HEK293T (cell line): ENCODE measurements around the gene KIF17.

Source experiments
- CTCF ChIA-PET: fragments of 350-600 bp; formaldehyde crosslinking; extraction: SDS; loops from one replicate; lab custom pipeline; 2021; ENCODE audit warnings: antibody characterized with exemption, inconsistent platforms; lab: Yijun Ruan, JAX
- POLR2A ChIA-PET: fragments of 350-600 bp; formaldehyde crosslinking; extraction: SDS; loops from one replicate; lab custom pipeline; 2020; ENCODE audit warnings: antibody characterized with exemption, inconsistent platforms; lab: Yijun Ruan, JAX
- DNase-seq: peaks from one replicate; pipeline ENCODE4 v3.0.0; 2012; ENCODE audit warnings: mixed read lengths; ENCODE audit errors: extremely low spot score
- ARNT ChIP-seq: fragments of 450-650 bp; IDR thresholded peaks from 2 replicates; pipeline ENCODE4 v1.6.1; 2017; ENCODE audit warnings: mild to moderate bottlenecking
- BHLHE40 ChIP-seq: fragments of 450-650 bp; IDR thresholded peaks from 2 replicates; pipeline ENCODE4 v1.6.1; 2016; ENCODE audit warnings: mild to moderate bottlenecking, moderate library complexity, borderline replicate concordance
- CTBP1 ChIP-seq: fragments of 450-650 bp; IDR thresholded peaks from 2 replicates; pipeline ENCODE4 v1.6.1; 2016; ENCODE audit warnings: borderline replicate concordance
- ELF4 ChIP-seq: fragments of 450-650 bp; IDR thresholded peaks from 2 replicates; pipeline ENCODE4 v1.6.1; 2017; ENCODE audit warnings: antibody characterized with exemption
- FOXA1 ChIP-seq: fragments of 450-650 bp; IDR thresholded peaks from 2 replicates; pipeline ENCODE4 v1.6.1; 2016; ENCODE audit warnings: mild to moderate bottlenecking
- FOXK2 ChIP-seq: fragments of 450-650 bp; IDR thresholded peaks from 2 replicates; pipeline ENCODE4 v1.6.1; 2016; ENCODE audit warnings: mild to moderate bottlenecking
- FOXM1 ChIP-seq: fragments of 450-650 bp; IDR thresholded peaks from 2 replicates; pipeline ENCODE4 v1.6.1; 2017; ENCODE audit warnings: mild to moderate bottlenecking, borderline replicate concordance
- HDGF ChIP-seq: fragments of 450-650 bp; IDR thresholded peaks from 2 replicates; pipeline ENCODE4 v1.6.1; 2017; ENCODE audit warnings: antibody characterized with exemption, borderline replicate concordance
- L3MBTL2 ChIP-seq: fragments of 450-650 bp; conservative IDR thresholded peaks from 2 replicates; pipeline ENCODE4 v1.6.1; 2016; ENCODE audit warnings: mild to moderate bottlenecking
- LEF1 ChIP-seq: fragments of 450-650 bp; IDR thresholded peaks from 2 replicates; pipeline ENCODE4 v1.6.1; 2017; ENCODE audit warnings: mild to moderate bottlenecking, borderline replicate concordance
- NFRKB ChIP-seq: fragments of 450-650 bp; IDR thresholded peaks from 2 replicates; pipeline ENCODE4 v1.6.1; 2016; ENCODE audit warnings: mild to moderate bottlenecking, moderate library complexity
- PKNOX1 ChIP-seq: fragments of 450-650 bp; IDR thresholded peaks from 2 replicates; pipeline ENCODE4 v1.6.1; 2016
- SP1 ChIP-seq: fragments of 450-650 bp; IDR thresholded peaks from 2 replicates; pipeline ENCODE4 v1.6.1; 2017
- SUZ12 ChIP-seq: fragments of 450-650 bp; IDR thresholded peaks from 2 replicates; pipeline ENCODE4 v1.6.1; 2016; ENCODE audit warnings: mild to moderate bottlenecking
- TARDBP ChIP-seq: fragments of 450-650 bp; IDR thresholded peaks from 2 replicates; pipeline ENCODE4 v1.6.1; 2016
- ZNF384 ChIP-seq: fragments of 450-650 bp; IDR thresholded peaks from 2 replicates; pipeline ENCODE4 v1.6.1; 2016

KIF17 gene

GRCh38 chr1:20632386-20632785 is 85.4 kb downstream of the KIF17 start:
- DNase-seq: no peak
- ChIA-PET CTCF (interaction anchor here (0.7 to 4.6 kb wide), 8 partner anchors 8 to 476 kb away, joined by 3 to 39 read pairs (median 4); partner anchors contain the start of genes CDA and FAM43B), POLR2A (interaction anchor here (1.2 to 2.6 kb wide), 3 partner anchors 14 to 106 kb away, joined by 3 to 11 read pairs (median 3); partner anchors contain the start of gene CDA)
- TF ChIP-seq ELF4 (no peak), SUZ12 (no peak)

- TF ChIP-seq TARDBP (no peak), FOXK2 (no peak), BHLHE40 (no peak), HDGF (no peak), LEF1 (no peak), ELF4 (no peak), SP1 (no peak), PKNOX1 (no peak), L3MBTL2 (no peak), SUZ12 (no peak), FOXA1 (no peak), CTBP1 (no peak), FOXM1 (no peak), NFRKB (no peak), ARNT (no peak), ZNF384 (no peak)
- DNase-seq: no peak
- ChIA-PET CTCF (interaction anchor here (4.6 kb wide), 1 partner anchor 55 kb away, joined by 39 read pairs; no protein-coding TSS in a partner anchor), POLR2A (no interaction called here)
Observed at GRCh38 chr1:20630729-20631128, 87.1 kb downstream of the KIF17 start.

DNA sequence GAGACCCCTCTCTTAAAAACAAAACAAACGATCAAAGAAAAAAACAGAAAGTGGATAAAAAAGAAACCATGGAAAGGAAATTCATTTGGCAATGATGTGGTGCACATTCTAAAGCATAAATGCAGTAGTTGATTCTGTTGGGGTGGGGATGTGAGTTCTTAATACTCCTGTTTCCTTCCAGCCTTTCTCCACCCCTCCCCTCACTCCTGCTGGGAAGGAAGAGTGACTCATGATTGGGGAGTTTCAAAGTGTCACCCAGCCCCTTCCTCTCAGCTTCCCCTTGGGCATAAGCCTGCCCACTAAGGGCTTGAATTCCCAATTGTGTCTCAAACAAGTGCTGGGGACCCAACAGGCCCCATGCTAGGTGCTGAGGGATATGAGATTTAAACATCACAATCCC is 91.3 kb downstream of the KIF17 start:
- DNase-seq: no peak
- no peak for TF ChIP-seq TARDBP
- no peak for TF ChIP-seq PKNOX1
- TF ChIP-seq ZNF384: no peak
- TF ChIP-seq LEF1: no peak
- TF ChIP-seq ELF4: no peak
- no peak for TF ChIP-seq NFRKB
- no peak for TF ChIP-seq SP1
- ChIA-PET POLR2A (no interaction called here), CTCF (no interaction called here)

- no peak for DNase-seq
- TF ChIP-seq ARNT (no peak), BHLHE40 (no peak), ELF4 (no peak), FOXK2 (no peak), ZNF384 (no peak), HDGF (no peak), FOXM1 (no peak), CTBP1 (no peak), L3MBTL2 (no peak), NFRKB (no peak), PKNOX1 (no peak), SUZ12 (no peak), LEF1 (no peak), TARDBP (no peak), FOXA1 (no peak), SP1 (no peak)
- CTCF ChIA-PET: interaction anchor here (1.1 kb wide), 1 partner anchor 51 kb away, joined by 4 read pairs; no protein-coding TSS in a partner anchor
- POLR2A ChIA-PET: interaction anchor here (2.3 kb wide), 1 partner anchor 8 kb away, joined by 10 read pairs; no protein-coding TSS in a partner anchor
Observed at GRCh38 chr1:20626098-20626427, 91.7 kb downstream of the KIF17 start.

DNA sequence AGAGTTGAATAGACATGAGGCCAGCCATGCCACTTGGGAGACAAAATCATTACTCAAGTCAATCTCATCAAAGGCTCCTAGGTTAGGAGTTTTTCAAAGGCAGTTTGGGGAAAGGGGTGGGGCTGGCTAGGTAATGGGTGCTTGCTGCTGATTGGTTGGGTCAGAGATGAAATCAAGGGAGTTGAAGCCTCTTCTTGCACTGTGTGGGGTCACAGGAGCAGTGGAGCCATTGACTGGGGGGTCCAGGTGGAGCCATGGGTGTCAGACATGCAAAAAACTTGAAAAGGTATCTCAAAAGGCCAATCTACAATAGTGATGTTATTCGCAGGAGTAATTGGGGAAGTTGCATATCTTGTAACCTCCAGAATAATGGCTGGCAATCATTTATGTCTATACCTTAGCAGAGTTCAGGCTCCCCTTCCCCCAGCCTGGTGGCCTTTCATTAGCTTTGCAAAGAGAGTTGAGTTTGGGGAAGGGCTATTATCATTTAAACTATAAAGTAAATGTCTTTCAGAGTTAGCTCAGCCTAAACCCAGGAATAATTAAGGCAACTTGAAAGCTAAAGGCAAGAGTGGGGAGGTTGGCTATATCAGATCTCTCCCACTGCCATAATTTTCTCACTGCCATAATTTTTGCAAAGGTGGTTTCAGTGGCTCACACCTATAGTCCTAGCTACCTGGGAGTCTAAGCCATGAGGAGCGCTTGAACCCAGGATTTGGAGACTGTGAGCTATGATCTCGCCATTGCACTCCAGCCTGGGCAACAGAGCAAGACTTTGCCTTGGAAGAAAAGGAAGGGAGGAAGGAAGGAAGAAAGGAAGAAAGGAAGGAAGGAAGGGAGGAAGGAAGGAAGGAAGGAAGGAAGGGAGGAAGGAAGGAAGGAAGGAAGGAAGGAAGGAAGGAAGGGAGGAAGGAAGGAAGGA is 92.4 kb downstream of the KIF17 start:
- DNase-seq: no peak
- ChIA-PET POLR2A (interaction anchor here (2.3 kb wide), 1 partner anchor 8 kb away, joined by 10 read pairs; no protein-coding TSS in a partner anchor), CTCF (interaction anchor here (1.1 kb wide), 1 partner anchor 50 kb away, joined by 4 read pairs; no protein-coding TSS in a partner anchor)
- no peak for TF ChIP-seq HDGF
- TF ChIP-seq BHLHE40: no peak
- no peak for TF ChIP-seq ARNT
- TF ChIP-seq ELF4: no peak
- TF ChIP-seq FOXM1: no peak
- TF ChIP-seq SUZ12: no peak
- TF ChIP-seq LEF1: no peak
- TF ChIP-seq PKNOX1: no peak
- TF ChIP-seq SP1: no peak
- TF ChIP-seq FOXA1: no peak
- no peak for TF ChIP-seq L3MBTL2
